HEK293 (cell line): ENCODE measurements around the gene ZNF234.
A peak's percentile ranks its signal among the peaks of the same experiment; 100 is the strongest.
"Not testable (repeated sequence)": the region's sequence is repeated elsewhere in the genome, so short reads cannot be mapped to it uniquely, and the experiment has no call there.

Experiments used
- CTCF ChIA-PET: fragments of 350-600 bp; formaldehyde crosslinking; extraction: SDS; loops from one replicate; lab custom pipeline; 2021; ENCODE audit warnings: antibody characterized with exemption; lab: Yijun Ruan, JAX
- POLR2A ChIA-PET: fragments of 300-600 bp; formaldehyde crosslinking; extraction: SDS; loops from one replicate; lab custom pipeline; 2020; ENCODE audit warnings: antibody characterized with exemption, inconsistent platforms; lab: Yijun Ruan, JAX
- H3K27ac ChIP-seq: fragments of 200-500 bp; sonication (Bioruptor generic); 2 replicates; pipeline ENCODE4 v1.5.1; 2014; ENCODE audit warnings: low read depth, low read length, control low read depth, inconsistent platforms; ENCODE audit errors: extremely low read depth
- H3K36me3 ChIP-seq, 2 experiments: fragments of 200-500 bp in 1 of 2; sonication (Bioruptor generic) in 1 of 2; 1 replicate in 1 of 2; 2 replicates in 1 of 2; pipeline ENCODE4 v1.5.1; 2014 to 2017; ENCODE audit warnings: inconsistent platforms in 2 of 2, low read length in 2 of 2; ENCODE audit not compliant: control insufficient read depth in 2 of 2, insufficient read depth in 1 of 2
- H3K4me1 ChIP-seq: fragments of 200-500 bp; sonication (Bioruptor generic); 2 replicates; pipeline ENCODE4 v1.5.1; 2014; ENCODE audit warnings: mild to moderate bottlenecking, low read length, inconsistent platforms; ENCODE audit not compliant: control insufficient read depth, insufficient read depth
- H3K4me3 ChIP-seq: 2 replicates; pipeline ENCODE4 v1.5.1; 2011; ENCODE audit warnings: low read depth, mild to moderate bottlenecking, control low read depth, low read length, moderate library complexity
- H3K9me3 ChIP-seq: fragments of 200-500 bp; sonication (Bioruptor generic); 2 replicates; pipeline ENCODE4 v1.5.1; 2014; ENCODE audit warnings: low read depth, low read length, inconsistent platforms; ENCODE audit not compliant: control insufficient read depth, insufficient read depth
- KLF1 ChIP-seq: fragments of 450-650 bp; formaldehyde crosslinking; IDR thresholded peaks from 2 replicates; pipeline ENCODE4 v1.5.1; 2016; ENCODE audit warnings: missing biosample characterization, missing genetic modification characterization
- OSR2 ChIP-seq: fragments of 450-650 bp; formaldehyde crosslinking; IDR thresholded peaks from 2 replicates; pipeline ENCODE4 v1.5.1; 2016; ENCODE audit warnings: missing biosample characterization, missing genetic modification characterization
- SP3 ChIP-seq: fragments of 450-650 bp; formaldehyde crosslinking; IDR thresholded peaks from 2 replicates; pipeline ENCODE4 v1.5.1; 2016; ENCODE audit warnings: missing biosample characterization, missing genetic modification characterization
- ZNF211 ChIP-seq: fragments of 450-650 bp; formaldehyde crosslinking; IDR thresholded peaks from 2 replicates; pipeline ENCODE4 v1.5.1; 2016; ENCODE audit warnings: low read depth, missing biosample characterization, missing genetic modification characterization
- ZNF335 ChIP-seq: fragments of 450-650 bp; formaldehyde crosslinking; conservative IDR thresholded peaks from 2 replicates; pipeline ENCODE4 v1.5.1; 2016; ENCODE audit warnings: missing biosample characterization, missing genetic modification characterization
- ZNF350 ChIP-seq: fragments of 450-650 bp; formaldehyde crosslinking; IDR thresholded peaks from 2 replicates; pipeline ENCODE4 v1.5.0; 2017; ENCODE audit warnings: missing biosample characterization, mild to moderate bottlenecking, missing genetic modification characterization
- ZNF561 ChIP-seq: fragments of 450-650 bp; IDR thresholded peaks from 2 replicates; pipeline ENCODE4 v1.5.1; 2018; ENCODE audit warnings: missing biosample characterization, missing genetic modification characterization, borderline replicate concordance
- ZNF610 ChIP-seq: fragments of 450-650 bp; formaldehyde crosslinking; IDR thresholded peaks from 2 replicates; pipeline ENCODE4 v1.5.1; 2016; ENCODE audit warnings: missing biosample characterization, missing genetic modification characterization, borderline replicate concordance
- ZNF624 ChIP-seq: fragments of 450-650 bp; formaldehyde crosslinking; IDR thresholded peaks from 2 replicates; pipeline ENCODE4 v1.5.1; 2017; ENCODE audit warnings: missing biosample characterization, missing genetic modification characterization
- ZNF660 ChIP-seq: fragments of 450-650 bp; IDR thresholded peaks from 2 replicates; pipeline ENCODE4 v1.5.1; 2018; ENCODE audit warnings: missing biosample characterization, mild to moderate bottlenecking, missing genetic modification characterization
- ZNF768 ChIP-seq: fragments of 450-650 bp; formaldehyde crosslinking; IDR thresholded peaks from 2 replicates; pipeline ENCODE4 v1.5.1; 2018; ENCODE audit warnings: missing biosample characterization, mild to moderate bottlenecking, missing genetic modification characterization
- TF ChIP-seq, protein P1 (sequence below): fragments of 450-650 bp; formaldehyde crosslinking; conservative IDR thresholded peaks from 2 replicates; pipeline ENCODE4 v1.5.1; 2016; ENCODE audit warnings: low read depth, missing biosample characterization, missing genetic modification characterization
- TF ChIP-seq, protein P2 (sequence below): fragments of 450-650 bp; formaldehyde crosslinking; IDR thresholded peaks from 2 replicates; pipeline ENCODE4 v1.5.1; 2016; ENCODE audit warnings: missing biosample characterization, missing genetic modification characterization
- TF ChIP-seq, protein P3 (sequence below): fragments of 450-650 bp; formaldehyde crosslinking; IDR thresholded peaks from 2 replicates; pipeline ENCODE4 v1.5.1; 2016; ENCODE audit warnings: missing biosample characterization, missing genetic modification characterization, borderline replicate concordance

ZNF234 gene

DNA sequence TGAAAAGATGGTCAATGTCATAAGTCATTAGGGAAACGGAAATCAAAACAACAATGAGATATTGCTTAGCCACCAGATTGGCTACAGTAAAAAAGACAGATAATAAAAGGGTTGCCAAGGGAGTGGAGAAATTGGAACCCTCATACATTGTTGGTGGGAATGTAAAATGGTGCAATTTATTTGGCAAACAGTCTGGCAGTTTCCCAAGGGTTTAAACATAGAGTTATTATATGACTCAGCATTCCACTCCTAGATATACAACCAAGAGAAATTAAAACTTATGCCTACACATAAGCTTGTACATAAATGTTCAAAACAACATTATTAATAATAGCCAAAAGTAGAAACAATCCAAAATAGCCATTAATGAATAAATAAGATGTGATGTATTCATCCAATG is 61.1 kb downstream of the ZNF234 start (continued):
- TF ChIP-seq ZNF610 (tag by site-specific recombination) = no peak
- 0 out of 2 replicates have a peak, but pooled peaks have one; percentile 7 for TF ChIP-seq SP3 (tag by site-specific recombination)
- TF ChIP-seq, protein P1, sequence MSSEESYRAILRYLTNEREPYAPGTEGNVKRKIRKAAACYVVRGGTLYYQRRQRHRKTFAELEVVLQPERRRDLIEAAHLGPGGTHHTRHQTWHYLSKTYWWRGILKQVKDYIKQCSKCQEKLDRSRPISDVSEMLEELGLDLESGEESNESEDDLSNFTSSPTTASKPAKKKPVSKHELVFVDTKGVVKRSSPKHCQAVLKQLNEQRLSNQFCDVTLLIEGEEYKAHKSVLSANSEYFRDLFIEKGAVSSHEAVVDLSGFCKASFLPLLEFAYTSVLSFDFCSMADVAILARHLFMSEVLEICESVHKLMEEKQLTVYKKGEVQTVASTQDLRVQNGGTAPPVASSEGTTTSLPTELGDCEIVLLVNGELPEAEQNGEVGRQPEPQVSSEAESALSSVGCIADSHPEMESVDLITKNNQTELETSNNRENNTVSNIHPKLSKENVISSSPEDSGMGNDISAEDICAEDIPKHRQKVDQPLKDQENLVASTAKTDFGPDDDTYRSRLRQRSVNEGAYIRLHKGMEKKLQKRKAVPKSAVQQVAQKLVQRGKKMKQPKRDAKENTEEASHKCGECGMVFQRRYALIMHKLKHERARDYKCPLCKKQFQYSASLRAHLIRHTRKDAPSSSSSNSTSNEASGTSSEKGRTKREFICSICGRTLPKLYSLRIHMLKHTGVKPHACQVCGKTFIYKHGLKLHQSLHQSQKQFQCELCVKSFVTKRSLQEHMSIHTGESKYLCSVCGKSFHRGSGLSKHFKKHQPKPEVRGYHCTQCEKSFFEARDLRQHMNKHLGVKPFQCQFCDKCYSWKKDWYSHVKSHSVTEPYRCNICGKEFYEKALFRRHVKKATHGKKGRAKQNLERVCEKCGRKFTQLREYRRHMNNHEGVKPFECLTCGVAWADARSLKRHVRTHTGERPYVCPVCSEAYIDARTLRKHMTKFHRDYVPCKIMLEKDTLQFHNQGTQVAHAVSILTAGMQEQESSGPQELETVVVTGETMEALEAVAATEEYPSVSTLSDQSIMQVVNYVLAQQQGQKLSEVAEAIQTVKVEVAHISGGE (tag by site-specific recombination) = 0 out of 2 replicates have a peak, but pooled peaks have one; percentile 24
- peak; percentile 35; the same call in 1 of the 2 replicates for TF ChIP-seq ZNF350 (tag by site-specific recombination)

DNA sequence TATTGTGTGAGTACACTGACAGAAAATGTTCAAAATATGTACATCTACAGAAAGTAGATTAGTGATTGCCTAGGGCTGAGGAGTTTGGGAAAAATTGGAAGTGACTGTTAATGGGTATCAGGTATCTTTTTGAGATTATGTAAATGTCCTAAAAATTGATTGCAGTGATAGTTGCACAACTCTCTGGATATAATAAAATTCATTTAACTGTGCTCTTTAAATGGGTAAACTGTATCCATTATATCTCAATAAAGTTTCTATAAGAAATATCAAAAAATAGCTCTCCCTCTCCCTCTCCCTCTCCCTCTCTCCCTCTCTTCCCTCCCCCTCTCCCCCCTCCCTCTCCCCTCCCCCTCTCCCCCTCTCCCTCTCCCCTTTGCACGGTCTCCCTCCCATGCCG is 61.6 kb downstream of the ZNF234 start:
- peaks cover 15% of the 10 kb centered on the region for H3K4me1 ChIP-seq
- peaks cover 44% of the 10 kb centered on the region for H3K9me3 ChIP-seq
- no peak overlapping the region for H3K27ac ChIP-seq
- ChIA-PET POLR2A (interaction anchor here (2.5 kb wide), 1 partner anchor 9 kb away, joined by 13 read pairs; the partner anchor contains the start of gene ZNF227), CTCF (interaction anchor here (0.6 kb wide), 1 partner anchor 357 kb away, joined by 3 read pairs; no protein-coding TSS in a partner anchor)
- TF ChIP-seq ZNF660 (tag by site-specific recombination) (0 out of 2 replicates have a peak, but pooled peaks have one; percentile 25), ZNF335 (tag by site-specific recombination) (0 out of 2 replicates have a peak, but pooled peaks have one; percentile 9), ZNF561 (tag by site-specific recombination) (no peak)
- TF ChIP-seq, protein P2, sequence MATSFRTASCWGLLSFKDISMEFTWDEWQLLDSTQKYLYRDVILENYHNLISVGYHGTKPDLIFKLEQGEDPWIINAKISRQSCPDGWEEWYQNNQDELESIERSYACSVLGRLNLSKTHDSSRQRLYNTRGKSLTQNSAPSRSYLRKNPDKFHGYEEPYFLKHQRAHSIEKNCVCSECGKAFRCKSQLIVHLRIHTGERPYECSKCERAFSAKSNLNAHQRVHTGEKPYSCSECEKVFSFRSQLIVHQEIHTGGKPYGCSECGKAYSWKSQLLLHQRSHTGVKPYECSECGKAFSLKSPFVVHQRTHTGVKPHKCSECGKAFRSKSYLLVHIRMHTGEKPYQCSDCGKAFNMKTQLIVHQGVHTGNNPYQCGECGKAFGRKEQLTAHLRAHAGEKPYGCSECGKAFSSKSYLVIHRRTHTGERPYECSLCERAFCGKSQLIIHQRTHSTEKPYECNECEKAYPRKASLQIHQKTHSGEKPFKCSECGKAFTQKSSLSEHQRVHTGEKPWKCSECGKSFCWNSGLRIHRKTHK (tag by site-specific recombination) = peak; percentile 8; the same call in 1 of the 2 replicates
- no peak overlapping the region for H3K4me3 ChIP-seq
- H3K36me3 ChIP-seq = peaks cover 0 to 55% of the 10 kb centered on the region in 2 experiments; a peak in 2 of 3 replicates

DNA sequence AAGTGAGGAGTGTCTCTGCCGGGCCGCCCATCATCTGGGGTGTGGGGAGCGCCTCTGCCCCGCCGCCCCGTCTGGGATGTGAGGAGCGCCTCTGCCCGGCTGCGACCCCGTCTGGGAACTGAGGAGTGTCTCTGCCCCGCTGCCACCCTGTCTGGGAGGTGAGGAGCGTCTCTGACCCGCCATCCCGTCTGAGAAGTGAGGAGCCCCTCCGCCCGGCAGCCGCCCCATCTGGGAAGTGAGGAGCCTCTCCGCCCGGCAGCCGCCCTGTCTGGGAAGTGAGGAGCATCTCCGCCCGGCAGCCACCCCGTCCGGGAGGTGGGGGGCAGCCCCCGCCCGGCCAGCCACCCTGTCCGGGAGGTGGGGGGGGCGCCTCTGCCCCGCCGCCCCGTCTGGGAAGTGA is 62.5 kb downstream of the ZNF234 start:
- H3K4me3 ChIP-seq, POLR2A ChIA-PET, H3K27ac ChIP-seq, CTCF ChIA-PET: not testable (repeated sequence)
- Histone ChIP-seq H3K9me3 (peaks cover 44% of the 10 kb centered on the region), H3K36me3 (peaks cover 0 to 46% of the 10 kb centered on the region in 2 experiments; a peak in 2 of 3 replicates), H3K4me1 (peaks cover 22% of the 10 kb centered on the region)
- peak; percentile 34; the same call in 1 of the 2 replicates for TF ChIP-seq KLF1 (tag by site-specific recombination)

DNA sequence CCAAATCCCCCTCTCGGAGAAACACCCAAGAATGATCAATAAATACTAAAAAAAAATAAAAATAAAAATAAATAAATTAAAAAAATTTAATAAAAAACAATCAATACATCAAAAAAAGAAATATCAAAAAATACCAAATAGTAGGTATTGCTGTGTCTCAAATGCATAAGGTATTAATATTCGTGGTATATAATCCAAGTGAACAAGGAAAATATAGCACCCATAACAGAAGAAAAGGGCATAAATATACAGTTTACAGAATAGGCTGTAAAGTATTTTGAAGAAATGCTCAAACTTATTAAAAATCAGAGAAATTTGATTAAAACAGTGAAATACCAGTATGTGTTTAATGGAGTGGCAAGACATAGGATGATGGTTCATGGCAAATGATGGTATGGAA is 63.4 kb downstream of the ZNF234 start:
- H3K27ac ChIP-seq = no peak overlapping the region
- H3K4me1 ChIP-seq = peaks cover 24% of the 10 kb centered on the region
- TF ChIP-seq ZNF624 (tag by site-specific recombination) (0 out of 2 replicates have a peak, but pooled peaks have one; percentile 60), ZNF768 (tag by site-specific recombination) (no peak), OSR2 (tag by site-specific recombination) (no peak), ZNF211 (tag by site-specific recombination) (peak; percentile 88; the same call in 1 of the 2 replicates)
- TF ChIP-seq, protein P3, sequence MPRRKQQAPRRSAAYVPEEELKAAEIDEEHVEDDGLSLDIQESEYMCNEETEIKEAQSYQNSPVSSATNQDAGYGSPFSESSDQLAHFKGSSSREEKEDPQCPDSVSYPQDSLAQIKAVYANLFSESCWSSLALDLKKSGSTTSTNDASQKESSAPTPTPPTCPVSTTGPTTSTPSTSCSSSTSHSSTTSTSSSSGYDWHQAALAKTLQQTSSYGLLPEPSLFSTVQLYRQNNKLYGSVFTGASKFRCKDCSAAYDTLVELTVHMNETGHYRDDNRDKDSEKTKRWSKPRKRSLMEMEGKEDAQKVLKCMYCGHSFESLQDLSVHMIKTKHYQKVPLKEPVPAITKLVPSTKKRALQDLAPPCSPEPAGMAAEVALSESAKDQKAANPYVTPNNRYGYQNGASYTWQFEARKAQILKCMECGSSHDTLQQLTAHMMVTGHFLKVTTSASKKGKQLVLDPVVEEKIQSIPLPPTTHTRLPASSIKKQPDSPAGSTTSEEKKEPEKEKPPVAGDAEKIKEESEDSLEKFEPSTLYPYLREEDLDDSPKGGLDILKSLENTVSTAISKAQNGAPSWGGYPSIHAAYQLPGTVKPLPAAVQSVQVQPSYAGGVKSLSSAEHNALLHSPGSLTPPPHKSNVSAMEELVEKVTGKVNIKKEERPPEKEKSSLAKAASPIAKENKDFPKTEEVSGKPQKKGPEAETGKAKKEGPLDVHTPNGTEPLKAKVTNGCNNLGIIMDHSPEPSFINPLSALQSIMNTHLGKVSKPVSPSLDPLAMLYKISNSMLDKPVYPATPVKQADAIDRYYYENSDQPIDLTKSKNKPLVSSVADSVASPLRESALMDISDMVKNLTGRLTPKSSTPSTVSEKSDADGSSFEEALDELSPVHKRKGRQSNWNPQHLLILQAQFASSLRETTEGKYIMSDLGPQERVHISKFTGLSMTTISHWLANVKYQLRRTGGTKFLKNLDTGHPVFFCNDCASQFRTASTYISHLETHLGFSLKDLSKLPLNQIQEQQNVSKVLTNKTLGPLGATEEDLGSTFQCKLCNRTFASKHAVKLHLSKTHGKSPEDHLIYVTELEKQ (tag by site-specific recombination) = no peak
- POLR2A ChIA-PET = no interaction called here
- H3K9me3 ChIP-seq = peaks cover 39% of the 10 kb centered on the region
- CTCF ChIA-PET = no interaction called here
- no peak overlapping the region for H3K4me3 ChIP-seq
- H3K36me3 ChIP-seq = peaks cover 0 to 42% of the 10 kb centered on the region in 2 experiments; a peak in 2 of 3 replicates
